Left ventricle myocardium inferior (tissue), 1 donor: Measurements from ENCODE around the gene GAL3ST2. TPM values are rescaled to one million over a fixed set of nuclear protein-coding genes. Genes with fewer than 3 reads are reported as not detected.
"Not testable (repeated sequence)": the region's sequence is repeated elsewhere in the genome, so short reads cannot be mapped to it uniquely, and the experiment has no call there.

ENCODE experiments used
- DNase-seq: peaks from one replicate; pipeline ENCODE4 v3.0.0-alpha.2; 2020
- H3K27ac ChIP-seq: fragments of 200-600 bp; replicated peaks from 2 replicates; pipeline ENCODE4 v1.8.0; 2021
- H3K27me3 ChIP-seq: fragments of 200-600 bp; 2 replicates; pipeline ENCODE4 v1.8.0; 2021; ENCODE audit warnings: low read depth
- H3K36me3 ChIP-seq: fragments of 200-600 bp; 2 replicates; pipeline ENCODE4 v1.8.0; 2021
- H3K4me1 ChIP-seq: fragments of 200-600 bp; 2 replicates; pipeline ENCODE4 v1.8.0; 2021
- H3K4me3 ChIP-seq: fragments of 200-600 bp; 2 replicates; pipeline ENCODE4 v1.8.0; 2021; ENCODE audit warnings: mild to moderate bottlenecking, moderate library complexity
- H3K9me3 ChIP-seq: fragments of 200-600 bp; replicated peaks from 2 replicates; pipeline ENCODE4 v1.8.0; 2021
- intact Hi-C: fragments of 100-400 bp; cut with micrococcal nuclease; formaldehyde crosslinking; loops from one replicate; pipeline ENCODE4 v1.11.0; 2022
- total RNA-seq: library from RNA; stranded (reverse); fragmentation: NEBNext Ultra II Directional; extraction: Animal tissue kit (Norgen Biotek cat#: 25700); gene quantifications from one replicate; pipeline ENCODE4 v1.2.1, GENCODE V29; 2021
- TF ChIP-seq, protein P1 (sequence below): fragments of 200-600 bp; IDR thresholded peaks from 2 replicates; pipeline ENCODE4 v1.8.0; 2021; ENCODE audit warnings: antibody characterized with exemption, mild to moderate bottlenecking, borderline replicate concordance
- donor health status: DM: no; HTN: yes; CAD: no; lungs with severe emphysema.

The GAL3ST2 gene
- total RNA-seq, 1 donor from 2014 or later = not detected

GRCh38 chr2:241753493-241753892, 23.1 kb upstream of the GAL3ST2 start:
- Histone ChIP-seq H3K9me3 (no peaks in the 10 kb centered on the region), H3K4me3 (no peak overlapping the region), H3K27ac (no peak overlapping the region), H3K36me3 (peaks cover 30% of the 10 kb centered on the region), H3K4me1 (peaks cover 12% of the 10 kb centered on the region), H3K27me3 (no peaks in the 10 kb centered on the region)
- TF ChIP-seq, protein P1, sequence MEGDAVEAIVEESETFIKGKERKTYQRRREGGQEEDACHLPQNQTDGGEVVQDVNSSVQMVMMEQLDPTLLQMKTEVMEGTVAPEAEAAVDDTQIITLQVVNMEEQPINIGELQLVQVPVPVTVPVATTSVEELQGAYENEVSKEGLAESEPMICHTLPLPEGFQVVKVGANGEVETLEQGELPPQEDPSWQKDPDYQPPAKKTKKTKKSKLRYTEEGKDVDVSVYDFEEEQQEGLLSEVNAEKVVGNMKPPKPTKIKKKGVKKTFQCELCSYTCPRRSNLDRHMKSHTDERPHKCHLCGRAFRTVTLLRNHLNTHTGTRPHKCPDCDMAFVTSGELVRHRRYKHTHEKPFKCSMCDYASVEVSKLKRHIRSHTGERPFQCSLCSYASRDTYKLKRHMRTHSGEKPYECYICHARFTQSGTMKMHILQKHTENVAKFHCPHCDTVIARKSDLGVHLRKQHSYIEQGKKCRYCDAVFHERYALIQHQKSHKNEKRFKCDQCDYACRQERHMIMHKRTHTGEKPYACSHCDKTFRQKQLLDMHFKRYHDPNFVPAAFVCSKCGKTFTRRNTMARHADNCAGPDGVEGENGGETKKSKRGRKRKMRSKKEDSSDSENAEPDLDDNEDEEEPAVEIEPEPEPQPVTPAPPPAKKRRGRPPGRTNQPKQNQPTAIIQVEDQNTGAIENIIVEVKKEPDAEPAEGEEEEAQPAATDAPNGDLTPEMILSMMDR = no peak
- no peak for DNase-seq
- intact Hi-C loops = no loop called here

DNA sequence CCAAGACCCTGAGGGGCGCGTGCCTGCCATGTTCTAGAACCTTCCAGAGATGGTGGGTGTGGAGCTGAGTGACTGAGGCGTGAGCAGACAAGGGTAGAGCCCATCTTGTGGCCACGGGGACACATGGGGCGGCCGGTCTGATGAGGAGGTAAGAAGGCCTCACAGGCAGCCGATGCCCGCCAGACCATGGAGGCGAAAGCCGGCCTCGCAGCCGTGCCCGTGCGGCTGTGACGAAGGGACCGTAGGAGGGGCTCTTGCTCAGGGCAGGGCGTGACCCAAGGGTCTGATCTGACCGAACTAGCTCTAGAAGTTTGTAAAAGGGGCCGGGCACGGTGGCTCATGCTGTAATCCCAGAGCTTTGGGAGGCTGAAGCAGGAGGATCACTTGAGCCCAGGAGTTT, 22.6 kb upstream of the GAL3ST2 start:
- intact Hi-C loops = no loop called here
- no peaks in the 10 kb centered on the region for H3K9me3 ChIP-seq
- H3K4me3 ChIP-seq = no peak overlapping the region
- H3K27ac ChIP-seq = no peak overlapping the region
- no peak for DNase-seq
- H3K36me3 ChIP-seq = peaks cover 28% of the 10 kb centered on the region
- H3K27me3 ChIP-seq = no peaks in the 10 kb centered on the region
- TF ChIP-seq, protein P1 = no peak
- H3K4me1 ChIP-seq = peaks cover 12% of the 10 kb centered on the region

DNA sequence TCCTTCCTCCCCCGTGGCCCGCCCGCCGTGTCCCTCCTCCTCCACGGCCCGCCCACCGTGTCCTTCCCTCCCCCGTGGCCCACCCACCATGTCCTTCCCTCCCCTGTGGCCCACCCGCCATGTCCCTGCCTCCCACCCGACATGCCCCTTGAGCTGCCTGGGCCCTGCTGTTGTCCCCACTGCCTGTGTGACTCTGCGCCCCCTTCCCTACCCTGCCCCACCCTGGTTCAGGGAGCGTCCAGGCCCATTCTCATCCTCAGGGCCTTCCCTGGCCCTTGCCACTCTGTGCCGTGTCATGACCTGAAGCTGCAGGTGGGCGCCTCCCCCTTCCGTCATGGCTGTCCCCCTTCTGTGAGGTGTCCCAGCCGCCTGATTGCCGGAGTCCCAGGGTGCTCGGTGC, 21.5 kb upstream of the GAL3ST2 start:
- no peak for DNase-seq
- Histone ChIP-seq H3K4me3 (no peak overlapping the region), H3K27ac (no peak overlapping the region), H3K36me3 (peaks cover 29% of the 10 kb centered on the region), H3K27me3 (no peaks in the 10 kb centered on the region), H3K9me3 (no peaks in the 10 kb centered on the region), H3K4me1 (peaks cover 8% of the 10 kb centered on the region)
- intact Hi-C loops = no loop called here
- TF ChIP-seq, protein P1 = no peak

DNA sequence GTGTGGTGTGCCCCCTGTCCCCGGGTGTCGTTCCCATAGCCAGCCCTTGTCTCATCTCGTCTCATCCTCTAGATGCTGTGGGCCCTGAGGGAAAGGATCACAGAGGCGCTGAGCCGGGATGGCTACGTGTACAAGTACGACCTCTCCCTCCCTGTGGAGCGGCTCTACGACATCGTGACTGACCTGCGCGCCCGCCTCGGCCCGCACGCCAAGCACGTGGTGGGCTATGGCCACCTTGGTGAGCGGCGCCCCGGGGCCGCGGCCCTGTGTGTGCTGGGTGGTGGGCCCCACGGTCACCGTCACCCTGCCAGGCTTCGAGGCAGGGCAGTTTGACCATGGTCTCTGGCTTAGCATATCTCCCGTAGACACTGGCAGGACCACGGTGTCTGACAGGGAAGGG, 20.8 kb upstream of the GAL3ST2 start:
- Histone ChIP-seq H3K4me3 (no peak overlapping the region), H3K36me3 (peaks cover 35% of the 10 kb centered on the region), H3K9me3 (peaks cover 4% of the 10 kb centered on the region), H3K4me1 (peaks cover 2% of the 10 kb centered on the region), H3K27ac (no peak overlapping the region), H3K27me3 (no peaks in the 10 kb centered on the region)
- DNase-seq = no peak
- intact Hi-C loops = no loop called here
- TF ChIP-seq, protein P1 = no peak

DNA sequence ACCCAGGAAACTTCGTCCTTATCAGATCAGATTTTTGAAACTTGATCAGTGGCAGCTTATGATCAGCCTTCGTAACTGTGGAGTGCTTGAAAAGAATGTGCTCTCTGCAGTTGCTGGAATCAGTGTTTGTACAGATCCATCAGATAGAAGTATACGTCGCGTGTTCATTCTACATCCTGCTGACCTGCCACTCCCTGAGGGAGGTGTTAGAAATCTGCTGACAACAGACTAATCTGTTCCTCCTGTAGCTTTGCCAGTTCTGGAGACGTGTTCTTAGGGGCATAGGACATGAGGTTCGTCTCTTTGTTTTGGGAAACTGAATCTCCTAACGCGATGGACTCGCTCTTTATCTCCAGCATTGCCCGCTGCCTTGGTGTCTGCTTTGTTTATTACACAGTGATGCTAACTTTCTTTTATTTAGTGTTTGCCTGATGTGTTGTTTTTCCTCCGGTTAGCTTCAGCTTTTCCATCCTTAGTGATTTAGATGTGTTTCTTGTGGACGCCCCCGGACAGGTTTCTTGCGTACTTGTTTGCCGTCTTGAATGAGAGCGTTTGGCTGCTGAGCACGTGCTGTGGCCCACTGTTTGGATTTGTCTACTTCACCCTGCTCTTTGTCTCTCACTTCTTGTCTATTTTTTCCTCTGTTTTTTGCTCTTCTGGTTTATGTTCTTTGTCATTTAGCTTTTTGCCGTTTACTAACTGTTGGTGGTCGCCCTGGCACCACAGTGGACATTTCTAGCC, 17.4 kb upstream of the GAL3ST2 start:
- no peak overlapping the region for H3K4me3 ChIP-seq
- TF ChIP-seq, protein P1 = no peak
- no peaks in the 10 kb centered on the region for H3K4me1 ChIP-seq
- intact Hi-C loops = no loop called here
- no peaks in the 10 kb centered on the region for H3K27me3 ChIP-seq
- peaks cover 4% of the 10 kb centered on the region for H3K9me3 ChIP-seq
- H3K27ac ChIP-seq = no peak overlapping the region
- H3K36me3 ChIP-seq = peaks cover 41% of the 10 kb centered on the region
- DNase-seq = no peak

GRCh38 chr2:241759893-241760292, 16.7 kb upstream of the GAL3ST2 start:
- H3K27ac ChIP-seq, DNase-seq, H3K4me1 ChIP-seq, intact Hi-C loops, H3K4me3 ChIP-seq, H3K9me3 ChIP-seq, H3K27me3 ChIP-seq: not testable (repeated sequence)
- H3K36me3 ChIP-seq = peaks cover 37% of the 10 kb centered on the region
